ENCODE results near the gene SLC5A8. TPM values are rescaled to one million over a fixed set of nuclear protein-coding genes. Genes with fewer than 3 reads are reported as not detected.

Gene SLC5A8
- total and polyA plus RNA-seq, 9 of the 15 experiments (the other 6 are each of a cell fraction or from before 2014, with no cell fraction given), result not detected

GRCh38 chr12:101107032-101107763, 102.8 kb downstream of the SLC5A8 start:
- Histone ChIP-seq H3K9me3 (replicated peaks; ENCODE audit: control insufficient read depth, insufficient read depth, low read depth, low read length) (no peaks in the 10 kb centered on the region), H3K9me1 (ENCODE audit: control insufficient read depth, insufficient read depth, low read length) (no peaks in the 10 kb centered on the region), H3K36me3 (ENCODE audit: control insufficient read depth, insufficient read depth, low read length) (no peaks in the 10 kb centered on the region), H3K4me3 (no peak overlapping the region), H3K27ac (ENCODE audit: extremely low read depth, low read depth, low read length) (no peak overlapping the region), H3K4me1 (replicated peaks in 1 of 2; ENCODE audit: control insufficient read depth in 2 of 2, insufficient read depth in 2 of 2, low read length in 2 of 2) (no peaks in the 10 kb centered on the region), H2AFZ (ENCODE audit: low read depth, low read length) (no peak overlapping the region), H3K4me2 (ENCODE audit: insufficient read depth, low read length) (no peak overlapping the region), H3K79me2 (ENCODE audit: control insufficient read depth, insufficient read depth, low read length) (no peaks in the 10 kb centered on the region), H3K27me3 (ENCODE audit: control insufficient read depth in 2 of 2, insufficient read depth in 2 of 2, low read length in 2 of 2) (no peaks in the 10 kb centered on the region), H3K9ac (ENCODE audit: insufficient read depth in 1 of 2, low read depth in 2 of 2, low read length in 2 of 2) (no peak overlapping the region), H4K20me1 (replicated peaks; ENCODE audit: control insufficient read depth, insufficient read depth, low read length) (no peaks in the 10 kb centered on the region)
- in situ Hi-C loops (cut with MboI), result no loop called here
- ChIA-PET POLR2A (no interaction called here), CTCF (ENCODE audit: low intra/inter-chr PET ratio) (no interaction called here)
- BruUV-seq (replicated peaks), result no TSS peak
- WGBS (ENCODE audit: insufficient coverage, low coverage, missing lambda C conversion rate), result 0% methylated on average over 4 of the region's 4 CpGs
- ATAC-seq, result no peak
- FAIRE-seq, result no peak
- DNase-seq (ENCODE audit: extremely low read depth in 1 of 4, low spot score in 3 of 4), result no peak
- intact Hi-C loops (cut with micrococcal nuclease), result no loop called here
- TF ChIP-seq MAFG (tag; conservative IDR thresholded peaks at IDR 0.05), result no peak
- no peak for TF ChIP-seq ZHX1 (conservative IDR thresholded peaks at IDR 0.05; ENCODE audit: low read length)
- no peak for TF ChIP-seq SNRNP70 (optimal IDR thresholded peaks at IDR 0.05; ENCODE audit: low read depth, low read length)
- TF ChIP-seq KDM1A (IDR thresholded peaks at IDR 0.05), result no peak
- no peak for TF ChIP-seq MCM5 (IDR thresholded peaks at IDR 0.05; ENCODE audit: low read depth)
- no peak for TF ChIP-seq HNRNPH1 (optimal IDR thresholded peaks at IDR 0.05; ENCODE audit: low read depth, low read length)
- TF ChIP-seq ATF4 (CRISPR knock-in tag; IDR thresholded peaks at IDR 0.05), result no peak
- TF ChIP-seq MTA1 (IDR thresholded peaks at IDR 0.05; ENCODE audit: borderline replicate concordance), result no peak
- no peak for TF ChIP-seq ZBED1 (IDR thresholded peaks at IDR 0.05)
- TF ChIP-seq SPI1 (IDR thresholded peaks at IDR 0.05; ENCODE audit: borderline replicate concordance, low read depth, low read length), result no peak
- no peak for TF ChIP-seq ZC3H4 (CRISPR knock-in tag; IDR thresholded peaks at IDR 0.05; ENCODE audit: borderline replicate concordance)
- TF ChIP-seq MEIS2 (IDR thresholded peaks at IDR 0.05; ENCODE audit: partially characterized antibody), result no peak
